ENCODE results near the gene PKDREJ. TPM values are rescaled to one million over a fixed set of nuclear protein-coding genes. Genes with fewer than 3 reads are reported as not detected.

Gene PKDREJ
- total RNA-seq, 4 donors from 2014 or later = 0.27 TPM; not detected in 3

DNA sequence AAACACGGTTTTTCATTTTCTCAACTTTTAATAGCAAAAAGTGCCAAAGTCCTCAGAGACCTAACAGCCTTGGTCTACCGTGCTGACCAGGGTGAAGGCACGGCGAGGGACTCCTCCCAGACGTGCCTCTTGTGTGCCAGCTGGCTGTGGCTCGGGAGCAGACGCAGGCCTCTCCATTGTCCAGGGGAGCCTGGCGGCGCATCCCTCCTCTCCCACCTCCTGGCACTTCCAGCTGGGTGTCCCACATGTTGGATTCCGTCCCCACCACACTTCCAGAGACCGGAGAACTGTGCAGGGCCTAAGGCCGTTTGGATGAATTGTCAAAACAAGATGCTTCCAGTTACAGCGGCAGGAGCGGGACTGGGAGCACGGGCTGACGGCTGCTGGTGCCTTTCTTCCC is 24.6 kb downstream of the PKDREJ start:
- H3K9me3 ChIP-seq = no peaks in the 10 kb centered on the region
- no peak for DNase-seq
- H3K27ac ChIP-seq = peak overlapping the region; percentile 25 to 62 (median 55)
- no peak for TF ChIP-seq POLR2AphosphoS5 (IDR thresholded peaks at IDR 0.05)
- TF ChIP-seq EP300 (IDR thresholded peaks at IDR 0.05; ENCODE audit: low read depth) = no peak
- no peak for TF ChIP-seq POLR2A (IDR thresholded peaks at IDR 0.05)
- TF ChIP-seq, protein P1, sequence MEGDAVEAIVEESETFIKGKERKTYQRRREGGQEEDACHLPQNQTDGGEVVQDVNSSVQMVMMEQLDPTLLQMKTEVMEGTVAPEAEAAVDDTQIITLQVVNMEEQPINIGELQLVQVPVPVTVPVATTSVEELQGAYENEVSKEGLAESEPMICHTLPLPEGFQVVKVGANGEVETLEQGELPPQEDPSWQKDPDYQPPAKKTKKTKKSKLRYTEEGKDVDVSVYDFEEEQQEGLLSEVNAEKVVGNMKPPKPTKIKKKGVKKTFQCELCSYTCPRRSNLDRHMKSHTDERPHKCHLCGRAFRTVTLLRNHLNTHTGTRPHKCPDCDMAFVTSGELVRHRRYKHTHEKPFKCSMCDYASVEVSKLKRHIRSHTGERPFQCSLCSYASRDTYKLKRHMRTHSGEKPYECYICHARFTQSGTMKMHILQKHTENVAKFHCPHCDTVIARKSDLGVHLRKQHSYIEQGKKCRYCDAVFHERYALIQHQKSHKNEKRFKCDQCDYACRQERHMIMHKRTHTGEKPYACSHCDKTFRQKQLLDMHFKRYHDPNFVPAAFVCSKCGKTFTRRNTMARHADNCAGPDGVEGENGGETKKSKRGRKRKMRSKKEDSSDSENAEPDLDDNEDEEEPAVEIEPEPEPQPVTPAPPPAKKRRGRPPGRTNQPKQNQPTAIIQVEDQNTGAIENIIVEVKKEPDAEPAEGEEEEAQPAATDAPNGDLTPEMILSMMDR (IDR thresholded peaks at IDR 0.05) = no peak
- peaks cover 0 to 16% (median 4%) of the 10 kb centered on the region in 4 donors for H3K36me3 ChIP-seq
- H3K4me3 ChIP-seq = no peak overlapping the region
- H3K4me1 ChIP-seq = peaks cover 0 to 15% (median 0%) of the 10 kb centered on the region in 4 donors
- intact Hi-C loops (cut with DNase I; ENCODE audit: low total_unique reads) = no loop called here
- 65 to 91% methylated on average over 4 to 16 of the region's 16 CpGs for WGBS, 2 donors (ENCODE audit: low coverage in 1 of 2)
- in situ Hi-C loops (cut with MboI; ENCODE audit: low pct_ligation_motif_present in 1 of 4, low pct_unique_long_range_greater_than_20kb in 1 of 4, low sequenced_read_pairs in 3 of 4) = no loop called here
- H3K27me3 ChIP-seq = no peaks in the 10 kb centered on the region

GRCh38 chr22:46237453-46238124 is 25.6 kb downstream of the PKDREJ start:
- Histone ChIP-seq H3K4me3 (no peak overlapping the region), H3K4me1 (peaks cover 0 to 19% (median 0%) of the 10 kb centered on the region in 4 donors), H3K27me3 (no peaks in the 10 kb centered on the region), H3K9me3 (no peaks in the 10 kb centered on the region), H3K36me3 (peaks cover 0 to 16% (median 4%) of the 10 kb centered on the region in 4 donors), H3K27ac (peak overlapping the region; percentile 25 to 62 (median 55))
- TF ChIP-seq EP300 (IDR thresholded peaks at IDR 0.05; ENCODE audit: low read depth) = no peak
- TF ChIP-seq, protein P1 (IDR thresholded peaks at IDR 0.05) = no peak
- no peak for TF ChIP-seq POLR2A (IDR thresholded peaks at IDR 0.05)
- TF ChIP-seq POLR2AphosphoS5 (IDR thresholded peaks at IDR 0.05) = no peak
- in situ Hi-C loops (cut with MboI; ENCODE audit: low pct_ligation_motif_present in 1 of 4, low pct_unique_long_range_greater_than_20kb in 1 of 4, low sequenced_read_pairs in 3 of 4) = no loop called here
- 73 to 96% methylated on average over 4 to 12 of the region's 12 CpGs for WGBS, 2 donors (ENCODE audit: low coverage in 1 of 2)
- DNase-seq = no peak
- intact Hi-C loops (cut with DNase I; ENCODE audit: low total_unique reads) = no loop called here

GRCh38 chr22:46234969-46235368 is 28.2 kb downstream of the PKDREJ start:
- no peak overlapping the region for H3K4me3 ChIP-seq
- H3K9me3 ChIP-seq = no peaks in the 10 kb centered on the region
- intact Hi-C loops (cut with DNase I; ENCODE audit: low total_unique reads) (no loop called here), in situ Hi-C loops (cut with MboI; ENCODE audit: low pct_ligation_motif_present in 1 of 4, low pct_unique_long_range_greater_than_20kb in 1 of 4, low sequenced_read_pairs in 3 of 4) (no loop called here)
- TF ChIP-seq, protein P1 (IDR thresholded peaks at IDR 0.05) = no peak
- TF ChIP-seq POLR2A (IDR thresholded peaks at IDR 0.05) = no peak
- H3K27me3 ChIP-seq = no peaks in the 10 kb centered on the region
- H3K36me3 ChIP-seq = peaks cover 0 to 24% (median 4%) of the 10 kb centered on the region in 4 donors
- WGBS, 2 donors (ENCODE audit: low coverage in 1 of 2) = 96 to 100% methylated on average over 7 to 12 of the region's 12 CpGs
- DNase-seq = no peak
- H3K27ac ChIP-seq = no peak overlapping the region
- H3K4me1 ChIP-seq = peaks cover 0 to 11% (median 0%) of the 10 kb centered on the region in 4 donors

DNA sequence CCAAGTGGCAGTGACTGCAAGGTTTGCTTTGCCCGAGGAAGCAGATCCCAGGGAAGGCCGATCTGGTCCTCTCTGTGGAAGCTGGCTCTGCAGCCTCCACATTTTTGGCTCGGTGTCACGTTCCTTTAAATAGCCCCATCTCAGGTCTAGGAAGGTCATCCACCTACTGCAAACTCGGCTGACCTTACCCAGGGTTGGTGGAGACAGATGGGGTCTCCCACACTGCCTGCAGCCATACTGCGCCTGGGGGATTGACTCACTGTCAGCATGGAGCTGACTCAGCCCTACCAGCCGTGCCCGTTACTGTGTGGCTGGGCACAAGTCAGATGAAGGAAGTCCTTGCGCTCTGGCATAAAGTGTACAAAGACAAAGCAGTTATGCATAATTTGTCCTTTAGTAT is 29.9 kb downstream of the PKDREJ start:
- no peak overlapping the region for H3K4me3 ChIP-seq
- TF ChIP-seq POLR2AphosphoS5 (IDR thresholded peaks at IDR 0.05) (no peak), EP300 (IDR thresholded peaks at IDR 0.05; ENCODE audit: low read depth) (no peak), POLR2A (IDR thresholded peaks at IDR 0.05) (no peak)
- TF ChIP-seq, protein P1 (IDR thresholded peaks at IDR 0.05) = no peak
- peaks cover 0 to 10% (median 0%) of the 10 kb centered on the region in 4 donors for H3K4me1 ChIP-seq
- DNase-seq = no peak
- 57 to 71% methylated on average over 3 to 9 of the region's 9 CpGs for WGBS, 2 donors (ENCODE audit: low coverage in 1 of 2)
- no peaks in the 10 kb centered on the region for H3K27me3 ChIP-seq
- H3K36me3 ChIP-seq = peaks cover 0 to 24% (median 2%) of the 10 kb centered on the region in 4 donors
- H3K9me3 ChIP-seq = no peaks in the 10 kb centered on the region
- intact Hi-C loops (cut with DNase I; ENCODE audit: low total_unique reads) (no loop called here), in situ Hi-C loops (cut with MboI; ENCODE audit: low pct_ligation_motif_present in 1 of 4, low pct_unique_long_range_greater_than_20kb in 1 of 4, low sequenced_read_pairs in 3 of 4) (no loop called here)
- H3K27ac ChIP-seq = peak overlapping the region in 2 of 4 donors; percentile 12 to 53
